K562 (cell line): ENCODE results near the gene ETV4. TPM values are rescaled to one million over a fixed set of nuclear protein-coding genes. Genes with fewer than 3 reads are reported as not detected.

ENCODE experiments used
- RBM14 ChIP-seq: fragments of 200-400 bp; formaldehyde crosslinking; IDR thresholded peaks from 2 replicates; pipeline ENCODE4 v1.6.1; 2018; ENCODE audit warnings: low read depth, mild to moderate bottlenecking, low read length, moderate library complexity, borderline replicate concordance; ENCODE audit not compliant: insufficient read depth
- ZNF280A ChIP-seq: fragments of 450-650 bp; IDR thresholded peaks from 2 replicates; pipeline ENCODE4 v1.6.1; 2018; ENCODE audit warnings: mild to moderate bottlenecking, low read depth; ENCODE audit not compliant: partially characterized antibody
- polyA plus RNA-seq, 8 experiments: library from polyadenylated mRNA; depleted of rRNA in 4 of 8; stranded (reverse) in 5 of 8; unstranded in 3 of 8; fragments of >200 nt; fragmentation: Nextera tagmentation in 2 of 8; fragmentation: Illumina TruSeq in 1 of 8; extraction: Ambion mirVana in 2 of 8; extraction: Trizol in 1 of 8; gene quantifications; 2 replicates each; pipeline versions ENCODE4 v1.2.1 to v1.2.3, GENCODE V29; 2011 to 2014; ENCODE audit warnings: inconsistent platforms in 1 of 8, missing spikeins in 1 of 8
- total RNA-seq, 7 experiments: library from RNA; depleted of rRNA in 6 of 7; stranded (reverse); fragments of >200 nt in 6 of 7; fragmentation: Illumina TruSeq in 2 of 7; extraction: Trizol in 2 of 7; gene quantifications; 2 replicates each; pipeline versions ENCODE4 v1.2.1 to v1.2.3, GENCODE V29; 2011 to 2021; ENCODE audit warnings: low replicate concordance in 1 of 7
- TF ChIP-seq, protein P1 (sequence below): fragments of 450-650 bp; IDR thresholded peaks from 2 replicates; pipeline ENCODE4 v1.7.0; 2016; ENCODE audit warnings: borderline replicate concordance
- TF ChIP-seq, protein P2 (sequence below): IDR thresholded peaks from 2 replicates; pipeline ENCODE4 v1.6.1; 2014; ENCODE audit warnings: antibody characterized with exemption

The ETV4 gene
- total and polyA plus RNA-seq, 9 of the 15 experiments (the other 6 are each of a cell fraction or from before 2014, with no cell fraction given) = 5.5 to 66.3 (median 28.2) TPM

- TF ChIP-seq, protein P1, sequence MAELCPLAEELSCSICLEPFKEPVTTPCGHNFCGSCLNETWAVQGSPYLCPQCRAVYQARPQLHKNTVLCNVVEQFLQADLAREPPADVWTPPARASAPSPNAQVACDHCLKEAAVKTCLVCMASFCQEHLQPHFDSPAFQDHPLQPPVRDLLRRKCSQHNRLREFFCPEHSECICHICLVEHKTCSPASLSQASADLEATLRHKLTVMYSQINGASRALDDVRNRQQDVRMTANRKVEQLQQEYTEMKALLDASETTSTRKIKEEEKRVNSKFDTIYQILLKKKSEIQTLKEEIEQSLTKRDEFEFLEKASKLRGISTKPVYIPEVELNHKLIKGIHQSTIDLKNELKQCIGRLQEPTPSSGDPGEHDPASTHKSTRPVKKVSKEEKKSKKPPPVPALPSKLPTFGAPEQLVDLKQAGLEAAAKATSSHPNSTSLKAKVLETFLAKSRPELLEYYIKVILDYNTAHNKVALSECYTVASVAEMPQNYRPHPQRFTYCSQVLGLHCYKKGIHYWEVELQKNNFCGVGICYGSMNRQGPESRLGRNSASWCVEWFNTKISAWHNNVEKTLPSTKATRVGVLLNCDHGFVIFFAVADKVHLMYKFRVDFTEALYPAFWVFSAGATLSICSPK = no peak
- TF ChIP-seq RBM14 (no peak), ZNF280A (no peak)
- TF ChIP-seq, protein P2, sequence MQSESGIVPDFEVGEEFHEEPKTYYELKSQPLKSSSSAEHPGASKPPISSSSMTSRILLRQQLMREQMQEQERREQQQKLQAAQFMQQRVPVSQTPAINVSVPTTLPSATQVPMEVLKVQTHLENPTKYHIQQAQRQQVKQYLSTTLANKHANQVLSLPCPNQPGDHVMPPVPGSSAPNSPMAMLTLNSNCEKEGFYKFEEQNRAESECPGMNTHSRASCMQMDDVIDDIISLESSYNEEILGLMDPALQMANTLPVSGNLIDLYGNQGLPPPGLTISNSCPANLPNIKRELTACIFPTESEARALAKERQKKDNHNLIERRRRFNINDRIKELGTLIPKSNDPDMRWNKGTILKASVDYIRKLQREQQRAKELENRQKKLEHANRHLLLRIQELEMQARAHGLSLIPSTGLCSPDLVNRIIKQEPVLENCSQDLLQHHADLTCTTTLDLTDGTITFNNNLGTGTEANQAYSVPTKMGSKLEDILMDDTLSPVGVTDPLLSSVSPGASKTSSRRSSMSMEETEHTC = no peak
Measured at GRCh38 chr17:43545383-43545632, 832 bp downstream of the ETV4 start (continued).
